ENCODE results near the gene MAST1.

Gene MAST1

GRCh38 chr19:12833418-12833737 lies 4.9 kb upstream of the MAST1 start:
- Histone ChIP-seq H3K36me3 (ENCODE audit: insufficient read depth, low read length) (no peaks in the 10 kb centered on the region), H3K4me2 (ENCODE audit: low read length) (peak overlapping the region; percentile 59), H3K27me3 (ENCODE audit: insufficient read depth, low read length) (no peaks in the 10 kb centered on the region), H3K9ac (ENCODE audit: low read length) (no peak overlapping the region; the same call in 1 of the 2 replicates), H3K4me1 (ENCODE audit: insufficient read depth, low read length, severe bottlenecking) (peaks cover 46% of the 10 kb centered on the region), H3K4me3 (ENCODE audit: low read depth, low read length, poor library complexity, severe bottlenecking) (peak overlapping the region; percentile 48), H2AFZ (ENCODE audit: low read length) (no peak overlapping the region), H3K9me2 (ENCODE audit: low read depth, low read length) (no peaks in the 10 kb centered on the region), H4K20me1 (ENCODE audit: insufficient read depth, low read length) (no peaks in the 10 kb centered on the region), H3F3A (ENCODE audit: insufficient read depth, low read length) (peaks cover 5% of the 10 kb centered on the region), H3K9me3 (ENCODE audit: low read length) (no peaks in the 10 kb centered on the region), H3K27ac (ENCODE audit: low read depth, low read length, poor library complexity, severe bottlenecking) (no peak overlapping the region), H3K79me2 (ENCODE audit: insufficient read depth, low read length) (no peaks in the 10 kb centered on the region)
- TF ChIP-seq CTCF (IDR thresholded peaks at IDR 0.05; ENCODE audit: low read length), result no peak

- Histone ChIP-seq H3F3A (ENCODE audit: insufficient read depth, low read length) (peaks cover 5% of the 10 kb centered on the region), H3K36me3 (ENCODE audit: insufficient read depth, low read length) (no peaks in the 10 kb centered on the region), H3K9ac (ENCODE audit: low read length) (peak overlapping the region; percentile 68), H3K27me3 (ENCODE audit: insufficient read depth, low read length) (no peaks in the 10 kb centered on the region), H3K4me2 (ENCODE audit: low read length) (peak overlapping the region; percentile 72), H4K20me1 (ENCODE audit: insufficient read depth, low read length) (no peaks in the 10 kb centered on the region), H3K9me3 (ENCODE audit: low read length) (no peaks in the 10 kb centered on the region), H3K4me1 (ENCODE audit: insufficient read depth, low read length, severe bottlenecking) (peaks cover 47% of the 10 kb centered on the region), H3K9me2 (ENCODE audit: low read depth, low read length) (no peaks in the 10 kb centered on the region), H2AFZ (ENCODE audit: low read length) (no peak overlapping the region), H3K4me3 (ENCODE audit: low read depth, low read length, poor library complexity, severe bottlenecking) (peak overlapping the region; percentile 68), H3K79me2 (ENCODE audit: insufficient read depth, low read length) (no peaks in the 10 kb centered on the region), H3K27ac (ENCODE audit: low read depth, low read length, poor library complexity, severe bottlenecking) (peak overlapping the region; percentile 19)
- TF ChIP-seq CTCF (IDR thresholded peaks at IDR 0.05; ENCODE audit: low read length), result no peak; the same call in 1 of the 2 replicates
Measured at GRCh38 chr19:12833738-12834565, 4.4 kb upstream of the MAST1 start.

DNA sequence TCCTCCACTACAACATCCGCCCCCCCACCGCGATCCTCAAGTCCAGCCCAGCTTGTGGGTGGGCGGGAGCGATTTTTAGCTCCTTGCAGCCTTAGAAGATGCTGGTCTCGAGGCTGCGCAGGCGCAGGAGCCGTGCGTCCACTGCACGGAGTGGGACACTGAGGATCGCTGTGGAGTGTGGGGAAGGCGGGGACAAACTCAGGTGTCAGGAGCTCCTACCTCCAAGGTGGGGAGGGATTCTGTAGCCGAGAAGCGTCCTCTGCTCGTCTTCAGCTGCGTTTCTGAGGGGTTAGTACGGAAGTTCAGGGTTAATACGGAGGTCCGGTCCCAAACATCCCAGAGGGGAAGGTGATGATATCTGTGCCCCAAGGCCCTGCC lies 3.8 kb upstream of the MAST1 start, which contains the start of gene RTBDN:
Gene RTBDN (minus strand): TSS at position 14 of the 378 bp plus-strand sequence. CDS start 4,600 bp downstream, outside the sequence.
- Histone ChIP-seq H3K9me3 (ENCODE audit: low read length) (no peaks in the 10 kb centered on the region), H3F3A (ENCODE audit: insufficient read depth, low read length) (peaks cover 8% of the 10 kb centered on the region), H4K20me1 (ENCODE audit: insufficient read depth, low read length) (no peaks in the 10 kb centered on the region), H3K4me2 (ENCODE audit: low read length) (peak within 1 kb of the TSS; percentile 72), H3K27me3 (ENCODE audit: insufficient read depth, low read length) (no peaks in the 10 kb centered on the region), H3K4me3 (ENCODE audit: low read depth, low read length, poor library complexity, severe bottlenecking) (peak within 1 kb of the TSS; percentile 68), H3K36me3 (ENCODE audit: insufficient read depth, low read length) (no peaks in the 10 kb centered on the region), H3K27ac (ENCODE audit: low read depth, low read length, poor library complexity, severe bottlenecking) (peak within 1 kb of the TSS; percentile 19), H3K9me2 (ENCODE audit: low read depth, low read length) (no peaks in the 10 kb centered on the region), H3K79me2 (ENCODE audit: insufficient read depth, low read length) (no peaks in the 10 kb centered on the region), H3K9ac (ENCODE audit: low read length) (peak within 1 kb of the TSS; percentile 68), H2AFZ (ENCODE audit: low read length) (no peak within 1 kb of the TSS), H3K4me1 (ENCODE audit: insufficient read depth, low read length, severe bottlenecking) (peaks cover 53% of the 10 kb centered on the region)
- TF ChIP-seq CTCF (IDR thresholded peaks at IDR 0.05; ENCODE audit: low read length) (no peak), EZH2 (IDR thresholded peaks at IDR 0.05; ENCODE audit: borderline replicate concordance, low read length) (no peak)

Measured in OCI-LY1 (cell line).